Measurements from ENCODE around the gene C1GALT1C1.
"Not testable (repeated sequence)": the region's sequence is repeated elsewhere in the genome, so short reads cannot be mapped to it uniquely, and the experiment has no call there.

C1GALT1C1 gene

GRCh38 chrX:120629667-120630537, at the start of gene C1GALT1C1:
C1GALT1C1 (minus strand) TSS chrX:120630054; CDS start chrX:120627166, 2,888 bp downstream.
- peak within 1 kb of the TSS; percentile 81 for H3K4me3 ChIP-seq (ENCODE audit: control insufficient read depth, low read depth, low read length)
- DNase-seq (ENCODE audit: low read depth): peak; percentile 67
- TF ChIP-seq CTCF (IDR thresholded peaks at IDR 0.05; ENCODE audit: control insufficient read depth, insufficient read depth, low read depth, low read length, missing control alignments): no peak

GRCh38 chrX:120677004-120677652, 47.3 kb upstream of the C1GALT1C1 start:
- no peak for TF ChIP-seq CTCF (IDR thresholded peaks at IDR 0.05; ENCODE audit: control insufficient read depth, insufficient read depth, low read depth, low read length, missing control alignments)
- no peak overlapping the region for H3K4me3 ChIP-seq (ENCODE audit: control insufficient read depth, low read depth, low read length)
- no peak for DNase-seq (ENCODE audit: low read depth)

GRCh38 chrX:120672841-120673530, 43.1 kb upstream of the C1GALT1C1 start:
- DNase-seq (ENCODE audit: low read depth): no peak
- no peak overlapping the region for H3K4me3 ChIP-seq (ENCODE audit: control insufficient read depth, low read depth, low read length)
- TF ChIP-seq CTCF (IDR thresholded peaks at IDR 0.05; ENCODE audit: control insufficient read depth, insufficient read depth, low read depth, low read length, missing control alignments): no peak

- TF ChIP-seq CTCF (IDR thresholded peaks at IDR 0.05; ENCODE audit: control insufficient read depth, insufficient read depth, low read depth, low read length, missing control alignments): no peak
- DNase-seq (ENCODE audit: low read depth): peak; percentile 50
Measured at GRCh38 chrX:120672389-120672788, 42.5 kb upstream of the C1GALT1C1 start.

GRCh38 chrX:120671963-120672362, 42.1 kb upstream of the C1GALT1C1 start:
- DNase-seq (ENCODE audit: low read depth): no peak
- no peak overlapping the region for H3K4me3 ChIP-seq (ENCODE audit: control insufficient read depth, low read depth, low read length)
- no peak for TF ChIP-seq CTCF (IDR thresholded peaks at IDR 0.05; ENCODE audit: control insufficient read depth, insufficient read depth, low read depth, low read length, missing control alignments)

More at GRCh38 chrX:120672389-120672788, 42.5 kb upstream of the C1GALT1C1 start:
- H3K4me3 ChIP-seq (ENCODE audit: control insufficient read depth, low read depth, low read length): no peak overlapping the region

- DNase-seq (ENCODE audit: low read depth): no peak
- TF ChIP-seq CTCF (IDR thresholded peaks at IDR 0.05; ENCODE audit: control insufficient read depth, insufficient read depth, low read depth, low read length, missing control alignments): no peak
- no peak overlapping the region for H3K4me3 ChIP-seq (ENCODE audit: control insufficient read depth, low read depth, low read length)
Measured at GRCh38 chrX:120668357-120668756, 38.5 kb upstream of the C1GALT1C1 start.

GRCh38 chrX:120664535-120664934, 34.7 kb upstream of the C1GALT1C1 start:
- not testable (repeated sequence) for DNase-seq (ENCODE audit: low read depth); H3K4me3 ChIP-seq (ENCODE audit: control insufficient read depth, low read depth, low read length)
